ENCODE measurements around the gene CTSW.

CTSW gene

GRCh38 chr11:65886826-65887722, 7.4 kb downstream of the CTSW start:
- DNase-seq, result no peak

GRCh38 chr11:65887723-65888162, 8.1 kb downstream of the CTSW start:
- DNase-seq, result no peak

GRCh38 chr11:65888163-65888814, 8.7 kb downstream of the CTSW start, which contains the start of gene FIBP:
TSS of gene FIBP (minus strand) at chr11:65888471. CDS start at chr11:65888418, 53 bp downstream.
- DNase-seq, result peak; percentile 96

- DNase-seq, result peak; percentile 94
Observed at GRCh38 chr11:65890324-65891218, 10.9 kb downstream of the CTSW start, which contains the start of gene CCDC85B. TSS of gene CCDC85B (plus strand) at chr11:65890673. CDS start at chr11:65890784, 111 bp downstream.

- DNase-seq, result no peak
Observed at GRCh38 chr11:65891219-65892136, 11.8 kb downstream of the CTSW start.

GRCh38 chr11:65892137-65892540, 12.5 kb downstream of the CTSW start:
- peak; percentile 16 for DNase-seq

- DNase-seq, result no peak
Observed at GRCh38 chr11:65892661-65893317, 13.2 kb downstream of the CTSW start.

- DNase-seq, result no peak
Observed at GRCh38 chr11:65894034-65894591, 14.5 kb downstream of the CTSW start.

- no peak for DNase-seq
Observed at GRCh38 chr11:65895482-65895981, 15.9 kb downstream of the CTSW start.

GRCh38 chr11:65896034-65896999, 16.7 kb downstream of the CTSW start:
- DNase-seq, result no peak

- DNase-seq, result no peak
Observed at GRCh38 chr11:65897020-65897471, 17.4 kb downstream of the CTSW start.

GRCh38 chr11:65898656-65899355, 19.2 kb downstream of the CTSW start:
- no peak for DNase-seq

- peak; percentile 70 for DNase-seq
Observed at GRCh38 chr11:65899356-65900124, 19.9 kb downstream of the CTSW start.

- peak; percentile 94 for DNase-seq
Observed at GRCh38 chr11:65900125-65900898, 20.7 kb downstream of the CTSW start, which contains the start of gene FOSL1. TSS of gene FOSL1 (minus strand) at chr11:65900388. CDS start at chr11:65900339, 49 bp downstream.

- no peak for DNase-seq
Observed at GRCh38 chr11:65900899-65901180, 21.2 kb downstream of the CTSW start.

GRCh38 chr11:65903068-65903481, 23.4 kb downstream of the CTSW start:
- no peak for DNase-seq

- DNase-seq, result no peak
Observed at GRCh38 chr11:65903715-65904114, 24.1 kb downstream of the CTSW start.

Measured in stimulated activated naive CD4-positive, alpha-beta T cell treated with Interleukin-2 at 50 U/mL for 16 hours (primary cell).